GM19452 (cell line): ENCODE measurements around the gene EFNA5.
A peak's percentile ranks its signal among the peaks of the same experiment; 100 is the strongest.
"Not testable (repeated sequence)": the region's sequence is repeated elsewhere in the genome, so short reads cannot be mapped to it uniquely, and the experiment has no call there.

Experiments
- ATAC-seq: cut with Tn5 transposase; IDR thresholded peaks from one replicate; pipeline ENCODE4 v1.9.1; 2021; ENCODE audit not compliant: unreplicated experiment

Gene EFNA5

DNA sequence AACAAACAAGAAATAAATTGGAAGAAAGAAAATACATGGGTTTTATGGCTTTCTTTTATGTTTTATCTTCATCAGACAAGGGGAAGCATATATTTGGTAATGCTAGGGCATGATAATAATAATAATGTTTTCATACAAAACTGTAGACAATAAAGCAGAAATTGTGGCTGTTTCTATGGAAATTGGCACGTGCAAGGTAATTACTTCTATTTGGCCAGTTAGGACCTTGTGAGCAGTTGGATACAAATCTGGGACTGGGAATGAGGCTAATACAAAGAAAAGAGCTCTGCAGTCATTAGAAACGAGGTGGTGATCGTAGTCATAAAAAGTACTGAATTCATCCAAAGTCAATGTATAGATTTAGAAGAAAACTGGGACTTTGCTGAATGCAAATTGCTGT, 233.6 kb downstream of the EFNA5 start:
- no peak for ATAC-seq

DNA sequence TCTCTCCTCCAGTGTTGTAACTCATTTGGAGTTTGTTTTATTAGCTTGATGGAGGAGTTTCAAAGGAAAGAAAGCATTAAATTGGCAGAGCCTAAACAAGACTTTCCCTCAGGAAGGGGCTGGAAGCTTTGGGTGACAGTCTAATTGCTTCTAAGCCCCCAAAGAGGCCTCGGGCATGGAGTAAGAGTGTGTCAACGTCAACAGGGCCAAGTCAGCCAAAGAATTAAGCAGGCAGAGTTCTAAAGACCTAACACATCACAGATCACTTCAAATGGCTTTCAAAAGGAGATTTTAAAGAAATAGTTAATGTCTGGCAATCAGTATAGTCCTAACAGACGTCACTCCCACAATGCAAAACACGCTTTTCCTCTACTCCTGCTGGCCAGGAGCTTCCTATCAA, 234.5 kb downstream of the EFNA5 start:
- ATAC-seq = no peak

DNA sequence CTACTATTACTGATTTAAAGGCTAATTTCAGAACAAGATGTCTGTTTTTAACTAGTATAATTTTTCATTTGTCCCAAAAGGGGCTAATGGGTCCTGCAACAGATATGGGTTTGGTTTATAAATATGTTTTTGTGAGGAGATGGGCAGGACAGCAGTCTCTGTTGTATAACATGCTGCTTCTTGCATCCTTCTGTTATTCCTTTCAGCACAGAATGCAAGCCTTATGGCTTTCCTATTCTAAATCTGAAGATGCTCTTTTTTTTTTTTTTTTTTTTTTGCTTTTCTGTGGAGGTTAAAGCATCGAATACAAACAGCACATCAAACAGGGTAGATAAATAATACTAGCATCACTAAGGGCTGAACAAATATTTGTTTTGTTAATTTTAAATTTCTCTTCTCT, 235.7 kb downstream of the EFNA5 start:
- ATAC-seq = no peak

DNA sequence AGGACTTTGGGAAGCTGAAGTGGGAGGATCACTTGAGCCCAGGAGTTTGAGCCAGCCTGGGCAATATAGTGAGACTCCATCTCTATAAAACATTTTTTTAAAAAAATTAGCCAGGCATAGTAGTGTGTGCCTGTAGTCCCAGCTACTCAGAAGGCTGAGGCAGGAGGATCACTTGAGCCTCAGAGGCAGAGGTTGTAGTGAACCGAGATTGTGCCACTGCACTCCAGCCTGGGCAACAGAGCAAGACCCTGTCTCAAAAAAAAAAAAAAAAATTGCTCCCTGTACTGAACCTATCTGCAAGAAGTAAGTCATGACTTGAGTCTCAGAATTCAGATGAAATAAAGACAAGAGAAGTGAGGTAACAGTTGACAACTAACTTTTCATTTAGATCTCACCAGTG, 237.1 kb downstream of the EFNA5 start:
- ATAC-seq = not testable (repeated sequence)

DNA sequence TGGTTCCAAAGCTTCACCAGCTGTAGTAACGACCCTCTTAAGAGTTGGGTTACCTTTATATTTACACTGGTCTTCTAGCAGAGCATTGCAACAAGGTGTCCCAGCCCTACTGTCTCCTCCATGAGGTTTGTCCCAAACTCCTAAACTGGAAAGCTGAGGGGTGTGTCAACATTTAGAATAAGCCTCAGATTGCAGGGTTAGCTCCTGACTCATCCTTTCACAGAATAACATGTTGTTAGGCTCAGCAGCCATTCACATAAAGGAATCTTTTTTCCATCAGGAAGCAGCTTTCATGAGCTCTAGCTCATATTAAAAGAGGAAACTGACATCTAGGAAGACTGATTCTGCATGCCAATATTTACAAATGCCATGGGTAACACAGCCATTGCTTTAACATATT, 238.7 kb downstream of the EFNA5 start:
- no peak for ATAC-seq

DNA sequence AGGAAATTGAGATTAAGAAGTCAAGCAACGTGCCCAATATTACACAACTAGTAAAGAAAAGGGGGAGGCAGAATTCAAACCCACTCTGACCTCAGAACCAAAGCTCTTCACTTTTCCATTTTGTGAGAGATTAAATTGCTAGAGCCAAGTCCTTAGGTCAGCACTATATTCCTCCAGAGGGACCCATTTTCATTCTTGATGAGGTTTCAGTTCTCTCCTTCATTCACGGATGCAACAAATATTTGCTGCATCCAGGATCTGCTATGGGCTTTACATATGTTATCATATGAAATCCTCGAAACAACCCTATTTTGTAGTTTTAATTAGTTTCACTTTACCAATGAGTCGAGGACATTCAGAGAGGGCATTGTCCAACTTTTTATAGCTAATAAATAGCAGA, 239.2 kb downstream of the EFNA5 start:
- ATAC-seq = no peak

DNA sequence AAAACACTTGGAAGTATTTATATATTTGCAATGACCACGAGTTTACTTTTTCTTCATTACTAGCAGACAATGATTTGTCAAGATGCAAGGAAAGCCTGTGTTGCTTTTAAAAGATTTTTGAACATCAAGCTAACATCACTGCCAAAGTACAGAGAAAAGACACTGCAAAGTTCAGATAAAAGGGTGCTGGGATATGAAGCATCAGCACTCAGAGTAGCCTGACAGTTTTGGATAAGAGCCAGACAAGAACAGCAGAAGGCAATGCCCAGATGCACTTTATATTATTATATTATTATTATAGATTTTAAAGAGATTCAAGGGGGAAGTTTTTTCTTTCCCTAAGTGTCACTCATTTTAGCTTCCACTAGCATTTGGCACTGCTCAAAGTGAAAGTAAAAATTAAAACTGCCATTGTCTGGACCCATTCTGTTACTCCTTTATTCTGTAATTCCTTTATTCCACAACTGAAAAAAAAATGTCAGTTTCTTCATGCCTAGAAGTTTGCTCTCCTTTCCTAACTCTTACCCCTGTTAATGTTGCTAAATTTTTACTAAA, 240.6 kb downstream of the EFNA5 start:
- no peak for ATAC-seq

DNA sequence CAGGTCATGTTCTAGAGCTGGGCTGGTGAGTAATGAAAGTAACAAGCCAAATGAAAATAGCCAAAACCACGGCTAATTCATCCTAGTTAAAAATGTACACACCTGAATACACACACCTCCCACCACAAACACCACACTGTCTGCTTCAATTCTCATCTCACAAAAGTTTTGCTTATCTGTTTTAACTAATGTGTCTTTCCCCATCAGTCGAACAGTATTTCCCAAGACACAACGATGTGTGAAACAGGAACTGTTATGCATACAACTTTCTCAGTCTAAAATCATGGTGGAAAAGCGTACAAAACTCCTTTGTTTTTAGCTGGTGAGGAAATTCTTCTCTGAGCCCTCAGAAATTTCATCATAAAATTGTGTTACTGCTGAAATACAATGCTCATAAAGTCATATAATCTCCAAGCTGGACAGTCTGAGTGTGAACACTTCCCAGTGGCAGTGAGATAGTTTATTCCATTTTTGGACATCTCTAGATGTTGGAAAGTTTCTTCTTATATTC, 242.4 kb downstream of the EFNA5 start:
- ATAC-seq = no peak

DNA sequence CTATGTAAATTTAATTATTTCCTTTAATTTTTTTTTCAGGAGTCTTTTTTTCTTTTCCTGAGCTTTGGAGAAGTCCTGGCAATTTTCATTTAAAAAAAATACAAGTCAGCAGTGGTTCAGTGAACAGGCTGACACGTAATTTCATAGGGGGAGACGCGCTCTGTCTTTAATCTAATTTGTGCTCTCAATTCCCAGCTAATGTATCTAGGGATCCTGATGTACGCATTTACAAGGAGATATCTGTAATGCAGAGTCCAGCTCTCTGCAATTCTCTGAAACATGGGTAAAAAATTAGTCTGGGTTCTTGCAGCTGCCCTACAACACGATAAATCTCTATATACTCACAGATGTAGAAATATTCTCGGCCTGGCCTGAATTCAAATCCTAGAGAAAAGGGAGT, 243.9 kb downstream of the EFNA5 start:
- ATAC-seq = no peak

DNA sequence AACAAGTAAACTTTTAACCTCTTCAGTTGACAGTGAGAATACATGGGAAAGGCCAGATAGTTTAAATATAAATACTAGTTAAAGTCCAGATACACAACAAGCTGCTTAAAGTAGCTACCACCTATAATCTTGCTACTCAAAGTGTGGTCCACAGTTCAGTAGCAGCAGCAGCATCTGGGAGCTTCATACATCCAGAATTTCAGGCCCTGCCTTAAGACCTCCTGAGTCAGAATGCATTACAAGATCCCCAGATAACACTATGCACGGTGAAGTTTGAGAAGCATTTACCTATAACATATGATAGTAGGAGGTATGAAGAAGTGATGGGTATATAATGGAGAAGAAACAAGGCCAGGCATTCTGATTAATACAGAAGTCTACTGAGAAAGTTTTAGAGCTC, 244.5 kb downstream of the EFNA5 start:
- ATAC-seq = no peak

DNA sequence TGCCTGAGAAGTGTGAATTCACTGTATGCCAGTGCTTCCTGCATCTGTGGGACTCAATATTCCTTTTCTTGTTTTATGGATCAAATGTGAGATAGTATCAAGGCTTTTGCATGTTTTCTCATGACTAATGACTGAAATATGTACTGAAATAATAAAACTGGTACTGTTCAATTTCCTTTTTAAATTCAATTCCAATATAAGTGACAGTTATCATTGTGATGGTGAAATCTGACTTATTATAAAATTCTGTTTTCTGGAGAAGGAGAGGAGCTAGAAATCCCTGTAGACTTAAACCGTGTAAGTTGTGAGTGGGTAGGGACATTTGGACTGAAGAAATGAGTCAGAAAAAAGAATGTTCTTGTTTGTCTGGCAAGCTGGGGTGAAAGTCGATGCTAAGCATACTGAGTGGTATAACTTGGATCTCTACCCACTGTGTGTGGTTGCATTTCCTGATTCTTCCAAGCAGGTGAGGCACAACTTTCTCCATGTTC, 245.2 kb downstream of the EFNA5 start:
- ATAC-seq = no peak

DNA sequence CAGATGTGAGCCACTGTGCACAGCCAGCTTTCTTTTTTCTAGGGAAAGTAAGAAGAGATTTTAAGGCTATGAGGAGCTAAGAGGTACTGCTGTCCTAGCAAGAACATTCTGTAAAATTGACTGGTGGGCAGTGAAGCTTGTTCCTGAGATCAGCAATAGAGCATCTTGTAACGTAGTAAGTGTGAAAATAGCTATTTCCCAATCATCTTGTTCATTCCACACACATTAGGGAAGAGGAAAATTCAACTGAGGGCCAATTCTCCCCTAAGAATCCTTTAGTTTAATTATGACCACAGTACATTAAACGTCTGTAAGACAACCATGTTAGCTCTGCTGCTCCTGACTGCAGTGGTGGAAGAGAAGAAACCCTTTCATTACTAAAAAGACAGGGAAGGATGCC, 246.2 kb downstream of the EFNA5 start:
- ATAC-seq = no peak

DNA sequence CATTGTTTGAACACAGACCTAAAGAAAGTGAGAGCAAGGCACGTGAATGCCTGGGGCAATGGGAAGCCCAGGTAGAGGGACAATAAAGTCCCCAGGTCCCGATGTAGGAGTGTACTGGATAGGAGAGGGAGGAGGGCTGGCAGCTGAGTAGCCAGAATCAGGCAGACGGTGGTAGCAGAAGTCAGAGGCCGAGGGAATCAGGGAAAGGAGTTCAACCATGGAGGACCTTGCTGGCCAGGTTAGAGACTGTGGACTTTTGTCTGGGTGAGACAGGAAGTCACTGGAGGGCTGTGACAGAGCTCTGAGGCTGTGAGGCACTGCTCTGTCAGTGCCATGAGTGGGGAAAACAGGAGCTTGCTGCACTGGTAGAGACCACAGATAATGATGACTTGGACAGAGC, 248.2 kb downstream of the EFNA5 start:
- ATAC-seq = no peak

DNA sequence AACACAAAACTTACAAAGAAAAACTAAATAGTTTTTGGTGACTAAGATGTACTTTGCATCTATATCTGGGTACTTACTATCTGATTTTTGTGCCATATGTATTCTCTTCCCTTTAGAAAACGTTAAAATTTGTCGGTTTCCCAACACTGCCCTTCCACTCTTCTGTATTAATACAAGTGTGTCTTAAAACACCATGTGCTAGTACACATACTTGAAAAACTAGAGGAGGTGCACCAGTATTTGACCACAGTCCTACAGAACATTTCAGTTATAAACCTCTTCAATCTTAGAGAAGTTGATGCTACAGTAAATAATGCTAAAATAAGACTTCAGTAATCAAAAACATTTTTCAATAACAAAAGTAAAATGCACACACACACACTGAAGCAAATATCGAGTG, 251.2 kb downstream of the EFNA5 start:
- no peak for ATAC-seq

DNA sequence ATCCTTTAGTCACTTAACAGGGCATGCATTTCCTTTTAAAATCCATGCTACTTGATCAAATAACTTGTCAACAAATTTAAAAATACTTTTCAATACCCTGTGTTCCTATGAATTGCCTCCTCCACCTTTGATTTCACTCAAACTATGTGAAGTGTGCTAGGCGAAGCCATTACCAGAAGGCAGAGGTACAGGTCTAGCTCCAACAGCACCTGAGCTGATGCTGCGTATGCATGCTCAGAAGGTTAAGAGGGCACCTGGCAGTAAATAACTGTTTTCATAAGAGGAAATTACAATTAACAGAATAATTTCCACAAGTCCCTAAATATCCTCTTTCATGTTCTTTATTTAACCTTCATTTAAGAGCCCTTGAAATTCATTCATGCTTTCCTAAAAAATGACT, 251.8 kb downstream of the EFNA5 start:
- no peak for ATAC-seq

DNA sequence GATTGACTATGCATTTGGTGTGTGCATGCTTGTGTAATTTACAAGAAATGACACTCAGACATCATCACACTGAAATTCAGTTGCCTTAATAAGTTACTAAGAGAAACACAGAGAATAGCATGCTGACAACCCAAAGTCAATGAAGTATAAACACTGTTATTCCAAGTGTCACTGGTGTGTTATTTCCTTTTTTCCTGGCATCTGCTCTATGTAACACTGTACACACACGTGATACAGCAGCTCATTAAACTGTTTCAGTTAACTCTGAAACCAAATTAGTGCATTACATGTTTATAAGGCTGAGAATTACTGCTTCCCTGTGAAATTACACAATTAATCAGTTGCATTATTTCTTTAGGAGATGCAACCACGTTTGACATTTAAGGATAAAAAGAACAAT, 252.7 kb downstream of the EFNA5 start:
- no peak for ATAC-seq

DNA sequence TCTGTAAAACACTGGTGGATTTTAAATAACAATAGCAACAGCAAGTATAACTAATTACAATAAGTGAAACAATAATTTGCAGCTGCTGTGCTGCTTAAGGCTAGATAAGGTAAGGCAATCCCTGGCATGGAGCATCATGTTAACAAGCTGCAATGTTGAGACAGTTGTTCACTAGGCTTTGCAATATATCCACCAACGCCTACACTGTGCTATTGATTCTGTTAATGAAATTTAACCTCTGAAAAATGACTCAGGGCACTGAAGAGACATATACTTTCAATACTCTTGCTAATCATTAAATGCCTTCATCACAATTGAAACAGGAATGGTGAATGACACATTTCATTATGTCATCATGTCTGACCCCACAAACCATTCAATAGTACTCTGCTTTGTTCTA, 255.0 kb downstream of the EFNA5 start:
- peak; percentile 52 for ATAC-seq

DNA sequence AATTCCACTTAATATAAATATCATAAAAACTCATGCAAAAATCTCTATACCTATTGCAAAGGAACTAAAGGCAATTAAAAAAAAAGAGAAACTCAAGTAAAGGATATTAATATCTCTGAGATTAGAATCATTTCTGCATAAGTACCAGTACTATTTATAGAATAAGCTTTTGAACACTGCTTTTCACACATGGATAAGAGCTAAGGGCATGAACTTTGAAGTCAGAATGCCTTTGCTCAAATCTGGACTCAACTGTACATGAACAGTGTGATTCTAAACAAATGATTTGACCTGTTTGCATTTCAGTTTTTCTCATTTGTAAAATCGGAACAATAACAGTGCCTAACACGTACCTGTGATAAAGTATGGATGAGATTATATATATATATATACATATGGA, 255.9 kb downstream of the EFNA5 start:
- no peak for ATAC-seq

DNA sequence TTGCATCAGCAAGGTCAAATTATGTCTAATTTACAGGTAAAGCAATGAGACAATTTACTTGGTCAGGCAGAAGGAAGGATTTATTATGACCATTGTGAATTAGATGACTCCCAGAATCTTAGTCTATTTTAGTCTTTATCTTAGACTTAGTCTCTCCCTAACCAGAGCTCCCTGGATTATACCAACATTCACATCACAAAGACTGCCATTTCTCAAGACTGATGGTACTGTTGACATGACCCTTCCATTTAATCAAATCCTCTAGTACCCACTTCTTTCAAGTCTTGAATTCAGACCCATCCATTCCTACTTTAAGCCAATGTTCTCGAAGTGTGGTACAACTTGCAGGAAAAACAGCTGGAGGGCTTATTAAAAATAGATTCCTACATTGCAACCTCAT, 257.0 kb downstream of the EFNA5 start:
- ATAC-seq = no peak

DNA sequence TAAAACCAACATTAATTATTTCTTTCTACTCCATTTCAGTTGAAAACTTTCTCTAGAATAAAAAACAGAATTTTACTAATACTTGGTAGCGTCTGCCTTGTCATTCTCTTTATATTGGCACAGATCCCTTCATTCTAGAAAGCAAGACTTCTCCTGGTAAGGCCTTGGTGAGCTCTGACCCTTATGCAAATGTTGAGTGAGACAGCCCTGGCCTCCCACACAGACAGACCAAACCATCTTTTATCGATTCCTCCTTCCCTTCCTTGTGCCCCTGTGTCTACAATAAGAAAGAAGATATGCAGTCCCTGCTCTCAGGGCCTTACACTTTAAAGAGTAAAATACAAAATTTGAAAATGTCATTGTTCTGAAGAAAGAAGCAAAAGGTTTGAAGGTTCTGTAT, 262.2 kb downstream of the EFNA5 start:
- no peak for ATAC-seq

DNA sequence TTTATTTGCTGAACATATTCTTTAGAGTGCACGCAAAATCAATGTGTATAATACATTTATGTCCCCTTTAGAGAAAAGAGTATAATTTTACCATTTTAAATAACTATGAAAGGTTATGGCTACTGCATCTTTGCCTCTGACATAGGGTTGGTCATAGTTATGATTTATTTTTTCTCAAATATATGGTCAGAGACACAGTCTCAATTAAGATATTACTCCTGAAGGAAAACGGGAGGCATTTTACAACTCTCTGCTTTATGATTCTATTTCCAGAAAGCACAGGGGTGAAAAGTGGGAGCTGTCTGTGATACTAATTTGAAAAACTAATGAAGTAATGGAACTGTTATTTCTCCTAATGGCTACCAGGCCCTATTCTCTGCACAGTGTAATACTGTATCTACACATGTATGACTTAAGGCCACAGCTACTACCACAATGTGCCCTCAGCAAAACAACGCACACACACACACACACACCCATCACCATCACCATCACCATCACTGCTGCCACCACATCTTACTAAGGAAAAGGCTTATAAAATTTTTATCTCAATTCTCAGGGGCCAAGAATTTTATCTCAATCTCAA, 262.9 kb downstream of the EFNA5 start:
- no peak for ATAC-seq

DNA sequence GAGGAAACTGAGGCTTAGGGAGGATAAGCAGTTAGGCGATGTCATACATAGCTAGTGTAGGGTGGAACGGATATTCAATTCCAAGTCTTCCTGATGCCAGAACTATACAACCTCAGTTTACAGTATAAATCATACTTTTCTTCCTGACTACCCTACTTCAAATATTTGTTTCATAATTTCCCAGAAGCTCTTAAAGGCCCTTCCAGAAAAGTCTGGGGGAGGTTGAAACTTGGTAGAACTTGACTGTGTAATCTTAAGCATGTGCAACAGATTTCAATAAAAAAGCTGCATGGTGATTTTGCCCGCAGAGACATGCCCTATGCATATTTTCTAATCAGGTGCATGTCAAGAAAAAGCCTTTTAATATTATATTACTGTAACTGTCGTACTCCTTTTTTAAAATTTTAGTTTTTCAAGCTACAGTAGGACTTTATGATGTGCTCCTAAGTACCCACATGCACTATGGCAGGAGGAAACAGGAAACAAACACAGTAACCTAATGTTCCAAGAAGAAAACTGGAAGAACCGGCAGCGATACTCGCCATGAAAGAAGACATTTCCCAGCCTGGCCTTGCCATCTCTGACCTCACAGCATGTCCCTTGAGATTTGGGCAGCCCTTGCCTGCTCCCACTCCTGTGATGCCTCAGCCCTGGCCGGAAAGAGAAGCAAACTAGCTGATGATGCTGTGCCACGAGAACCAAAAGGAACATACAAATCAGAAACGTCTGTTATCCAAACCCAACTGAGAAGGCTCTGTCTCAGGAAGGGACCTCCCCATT, 266.0 kb downstream of the EFNA5 start:
- ATAC-seq = no peak
